SK-N-SH (cell line): ENCODE results near the gene SIX2. TPM values are rescaled to one million over a fixed set of nuclear protein-coding genes. Genes with fewer than 3 reads are reported as not detected.
A peak's percentile ranks its signal among the peaks of the same experiment; 100 is the strongest.

Experiments used
- CTCF ChIA-PET: fragments of 300-600, 350-600 bp; formaldehyde crosslinking; extraction: SDS; loops from one replicate; lab custom pipeline; 2021; lab: Yijun Ruan, JAX
- POLR2A ChIA-PET: fragments of 350-600 bp; sonication (Branson Sonifier 250); formaldehyde crosslinking; extraction: SDS; loops from one replicate; lab custom pipeline; 2020; ENCODE audit warnings: antibody characterized with exemption, inconsistent platforms; lab: Yijun Ruan, JAX
- DNase-seq: peaks from one replicate; pipeline ENCODE4 v3.0.0; 2012
- H2AFZ ChIP-seq: fragments of 200-600 bp; sonication (generic); 2 replicates; pipeline ENCODE4 v1.8.1; 2016; ENCODE audit warnings: antibody characterized with exemption, mild to moderate bottlenecking, low read depth
- H3F3A ChIP-seq: fragments of 200-600 bp; sonication (generic); replicated peaks from 2 replicates; pipeline ENCODE3; 2016; ENCODE audit warnings: antibody characterized with exemption, mild to moderate bottlenecking; ENCODE audit not compliant: insufficient read depth
- H3K27ac ChIP-seq, 2 experiments: fragments of 200-500 bp in 1 of 2; fragments of 200-600 bp in 1 of 2; sonication (Bioruptor generic) in 1 of 2; sonication (generic), shearing (Covaris generic) in 1 of 2; 2 replicates each; pipeline versions ENCODE4 v1.5.1 to v1.6.1; 2014 to 2016; ENCODE audit warnings: low read depth in 2 of 2, inconsistent platforms in 1 of 2, low read length in 1 of 2, mild to moderate bottlenecking in 1 of 2, mixed read lengths in 1 of 2
- H3K27me3 ChIP-seq: fragments of 200-600 bp; sonication (generic), shearing (Covaris generic); 2 replicates; pipeline ENCODE4 v1.6.1; 2016; ENCODE audit warnings: mixed run types; ENCODE audit not compliant: insufficient read depth
- H3K36me3 ChIP-seq, 2 experiments: fragments of 200-500 bp in 1 of 2; fragments of 200-600 bp in 1 of 2; sonication (Bioruptor generic) in 1 of 2; sonication (generic) in 1 of 2; replicated peaks in 1 of 2; 2 replicates each; pipeline versions ENCODE3 to v1.5.1; 2014 to 2016; ENCODE audit warnings: low read length in 1 of 2, mild to moderate bottlenecking in 1 of 2; ENCODE audit not compliant: insufficient read depth in 2 of 2, control insufficient read depth in 1 of 2
- H3K4me1 ChIP-seq, 2 experiments: fragments of 200-500 bp in 1 of 2; fragments of 200-600 bp in 1 of 2; sonication (Bioruptor generic) in 1 of 2; sonication (generic), shearing (Covaris generic) in 1 of 2; 2 replicates each; pipeline versions ENCODE4 v1.5.1 to v1.6.1; 2014 to 2016; ENCODE audit warnings: low read depth in 1 of 2, low read length in 1 of 2, mixed run types in 1 of 2; ENCODE audit not compliant: insufficient read depth in 2 of 2, control insufficient read depth in 1 of 2
- H3K4me2 ChIP-seq: fragments of 200-600 bp; sonication (generic), shearing (Covaris generic); 2 replicates; pipeline ENCODE4 v1.6.1; 2017; ENCODE audit warnings: mixed run types
- H3K4me3 ChIP-seq, 2 experiments: fragments of 200-500 bp in 1 of 2; fragments of 200-600 bp in 1 of 2; sonication (Bioruptor generic) in 1 of 2; sonication (generic), shearing (Covaris generic) in 1 of 2; 2 replicates each; pipeline versions ENCODE4 v1.5.1 to v1.8.1; 2014 to 2016; ENCODE audit warnings: low read depth in 2 of 2, inconsistent platforms in 1 of 2, low read length in 1 of 2, mild to moderate bottlenecking in 1 of 2, mixed read lengths in 1 of 2, moderate library complexity in 1 of 2
- H3K79me2 ChIP-seq: fragments of 200-600 bp; sonication (generic); 2 replicates; pipeline ENCODE4 v1.8.1; 2017; ENCODE audit warnings: mild to moderate bottlenecking; ENCODE audit not compliant: insufficient read depth
- H3K9ac ChIP-seq: fragments of 200-600 bp; sonication (generic); 2 replicates; pipeline ENCODE4 v1.6.1; 2017; ENCODE audit warnings: mixed run types
- H3K9me2 ChIP-seq: fragments of 200-600 bp; sonication (generic); 2 replicates; pipeline ENCODE4 v1.6.1; 2017; ENCODE audit warnings: mixed run types
- H3K9me3 ChIP-seq: fragments of 200-600 bp; sonication (generic); 2 replicates; pipeline ENCODE4 v1.6.1; 2017; ENCODE audit warnings: mixed run types, mild to moderate bottlenecking, moderate library complexity
- H4K20me1 ChIP-seq: fragments of 200-600 bp; sonication (generic); 2 replicates; pipeline ENCODE4 v1.6.1; 2017; ENCODE audit warnings: mild to moderate bottlenecking, mixed run types; ENCODE audit not compliant: insufficient read depth
- EP300 ChIP-seq, 2 experiments: IDR thresholded peaks; 2 replicates each; pipeline versions ENCODE4 v1.4.0 to v1.6.1; 2012; ENCODE audit warnings: borderline replicate concordance in 1 of 2, low read depth in 1 of 2, low read length in 1 of 2
- FOSL2 ChIP-seq: IDR thresholded peaks from 2 replicates; pipeline ENCODE4 v1.4.0; 2012; ENCODE audit warnings: low read depth, mild to moderate bottlenecking, moderate library complexity, borderline replicate concordance
- FOXJ3 ChIP-seq: sonication (generic); formaldehyde crosslinking; IDR thresholded peaks from 2 replicates; pipeline ENCODE4 v1.5.1; 2020; ENCODE audit warnings: mild to moderate bottlenecking, missing genetic modification reagents
- GABPA ChIP-seq: IDR thresholded peaks from 2 replicates; pipeline ENCODE4 v1.4.0; 2012; ENCODE audit warnings: low read depth, mild to moderate bottlenecking
- GATA2 ChIP-seq: sonication (generic); formaldehyde crosslinking; IDR thresholded peaks from 2 replicates; pipeline ENCODE4 v1.5.0; 2020; ENCODE audit warnings: mild to moderate bottlenecking, missing genetic modification reagents
- NFIC ChIP-seq: IDR thresholded peaks from 2 replicates; pipeline ENCODE4 v1.4.0; 2012; ENCODE audit warnings: borderline replicate concordance
- NRF1 ChIP-seq: IDR thresholded peaks from 2 replicates; pipeline ENCODE4 v1.6.1; 2012; ENCODE audit warnings: low read depth, mild to moderate bottlenecking, low read length
- POLR2AphosphoS5 ChIP-seq: IDR thresholded peaks from 2 replicates; pipeline ENCODE4 v1.6.1; 2012; ENCODE audit warnings: low read depth, low read length
- SIN3A ChIP-seq: IDR thresholded peaks from 2 replicates; pipeline ENCODE4 v1.6.1; 2012; ENCODE audit warnings: low read depth, mild to moderate bottlenecking, low read length, moderate library complexity, borderline replicate concordance
- TAF1 ChIP-seq: IDR thresholded peaks from 2 replicates; pipeline ENCODE4 v1.6.1; 2012; ENCODE audit warnings: low read depth, mild to moderate bottlenecking, low read length, moderate library complexity, borderline replicate concordance
- TCF12 ChIP-seq: IDR thresholded peaks from 2 replicates; pipeline ENCODE4 v1.4.0; 2012
- WGBS: methylation state at CpG from one replicate; pipeline ENCODE4 v1.1.6; 2017; ENCODE audit warnings: low lambda C conversion rate; 5-methylcytosine and 5-hydroxymethylcytosine counted together
- polyA plus RNA-seq, 3 experiments: library from polyadenylated mRNA; depleted of rRNA; stranded (reverse); fragments of >200 nt; gene quantifications; 2 replicates each; pipeline ENCODE4 v1.2.3, GENCODE V29; 2012
- TF ChIP-seq, protein P1 (sequence below): IDR thresholded peaks from 2 replicates; pipeline ENCODE4 v1.4.0; 2012; ENCODE audit warnings: low read depth
- TF ChIP-seq, protein P2 (sequence below): IDR thresholded peaks from 2 replicates; pipeline ENCODE4; 2012
- TF ChIP-seq, protein P3 (sequence below): fragments of 150-350 bp; IDR thresholded peaks from 2 replicates; pipeline ENCODE4 v1.6.1; 2016; ENCODE audit warnings: mild to moderate bottlenecking, low read depth, low read length
- TF ChIP-seq, protein P4 (sequence below): fragments of 200-600 bp; sonication (generic); IDR thresholded peaks from 2 replicates; pipeline ENCODE4 v1.6.1; 2017; ENCODE audit warnings: antibody characterized with exemption, mild to moderate bottlenecking, moderate library complexity

Gene SIX2
- polyA plus RNA-seq, 1 of the 3 experiments (the other 2 are of a cell fraction): 0.76 TPM

DNA sequence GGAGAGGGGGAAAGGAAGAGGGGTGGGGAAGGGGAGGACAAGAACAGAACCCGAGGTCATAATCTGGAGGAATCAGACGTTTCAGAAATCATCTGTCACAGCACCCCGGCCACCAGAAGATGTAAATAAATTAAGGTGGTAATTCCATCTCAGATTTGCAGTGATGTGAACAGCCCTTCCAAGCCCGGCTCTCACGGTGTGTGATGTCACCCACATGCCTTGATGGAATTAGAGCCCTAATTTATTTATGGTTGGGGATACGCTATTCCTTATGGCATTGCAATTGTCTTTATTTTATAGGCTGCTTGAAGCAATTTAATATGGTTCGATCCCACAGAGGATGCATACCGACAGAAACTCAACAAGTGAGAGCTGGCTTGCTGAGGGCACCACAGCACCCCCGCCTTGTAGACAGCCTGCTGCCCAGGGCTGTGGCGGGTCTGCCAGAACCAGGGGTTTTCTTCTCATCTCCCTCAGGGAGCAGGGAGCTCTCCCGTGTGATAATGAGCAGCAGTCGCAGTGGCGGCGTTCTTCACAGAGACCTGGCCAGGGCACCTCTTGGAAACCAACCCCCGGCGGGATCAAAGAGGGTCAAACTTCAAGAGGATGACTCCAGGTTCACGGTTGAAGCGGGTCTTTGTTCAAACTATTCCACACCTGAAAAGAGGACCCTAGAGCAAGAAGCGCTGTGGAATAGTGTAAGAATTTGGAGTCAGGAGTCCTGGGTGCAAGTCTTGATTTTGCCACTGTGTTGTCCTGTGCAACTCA lies 40.5 kb upstream of the SIX2 start:
- Histone ChIP-seq H2AFZ (no peak overlapping the region), H3K4me2 (no peak overlapping the region), H4K20me1 (no peaks in the 10 kb centered on the region), H3F3A (no peaks in the 10 kb centered on the region), H3K4me3 (no peak overlapping the region), H3K4me1 (peaks cover 0 to 28% of the 10 kb centered on the region in 2 experiments; a peak in 2 of 4 replicates), H3K36me3 (no peaks in the 10 kb centered on the region), H3K9me3 (no peaks in the 10 kb centered on the region)
- CTCF ChIA-PET: interaction anchor here (1.3 kb wide), 1 partner anchor 17 kb away, joined by 3 read pairs; no protein-coding TSS in a partner anchor
- WGBS: 76% methylated on average over 18 of the region's 19 CpGs
- TF ChIP-seq TAF1 (no peak), GABPA (no peak), TCF12 (no peak), FOXJ3 (CRISPR knock-in tag) (0 out of 2 replicates have a peak, but pooled peaks have one; percentile 14), FOSL2 (no peak), POLR2AphosphoS5 (no peak), NRF1 (no peak), GATA2 (0 out of 2 replicates have a peak, but pooled peaks have one; percentile 7), NFIC (no peak), SIN3A (no peak), EP300 (IDR thresholded peaks at IDR 0.05; ENCODE audit: borderline replicate concordance in 1 of 2, low read depth in 1 of 2, low read length in 1 of 2) (no peak)
- TF ChIP-seq, protein P1, sequence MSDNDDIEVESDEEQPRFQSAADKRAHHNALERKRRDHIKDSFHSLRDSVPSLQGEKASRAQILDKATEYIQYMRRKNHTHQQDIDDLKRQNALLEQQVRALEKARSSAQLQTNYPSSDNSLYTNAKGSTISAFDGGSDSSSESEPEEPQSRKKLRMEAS: no peak
- TF ChIP-seq, protein P2, sequence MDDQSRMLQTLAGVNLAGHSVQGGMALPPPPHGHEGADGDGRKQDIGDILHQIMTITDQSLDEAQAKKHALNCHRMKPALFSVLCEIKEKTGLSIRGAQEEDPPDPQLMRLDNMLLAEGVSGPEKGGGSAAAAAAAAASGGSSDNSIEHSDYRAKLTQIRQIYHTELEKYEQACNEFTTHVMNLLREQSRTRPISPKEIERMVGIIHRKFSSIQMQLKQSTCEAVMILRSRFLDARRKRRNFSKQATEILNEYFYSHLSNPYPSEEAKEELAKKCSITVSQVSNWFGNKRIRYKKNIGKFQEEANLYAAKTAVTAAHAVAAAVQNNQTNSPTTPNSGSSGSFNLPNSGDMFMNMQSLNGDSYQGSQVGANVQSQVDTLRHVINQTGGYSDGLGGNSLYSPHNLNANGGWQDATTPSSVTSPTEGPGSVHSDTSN: no peak
- TF ChIP-seq, protein P3, sequence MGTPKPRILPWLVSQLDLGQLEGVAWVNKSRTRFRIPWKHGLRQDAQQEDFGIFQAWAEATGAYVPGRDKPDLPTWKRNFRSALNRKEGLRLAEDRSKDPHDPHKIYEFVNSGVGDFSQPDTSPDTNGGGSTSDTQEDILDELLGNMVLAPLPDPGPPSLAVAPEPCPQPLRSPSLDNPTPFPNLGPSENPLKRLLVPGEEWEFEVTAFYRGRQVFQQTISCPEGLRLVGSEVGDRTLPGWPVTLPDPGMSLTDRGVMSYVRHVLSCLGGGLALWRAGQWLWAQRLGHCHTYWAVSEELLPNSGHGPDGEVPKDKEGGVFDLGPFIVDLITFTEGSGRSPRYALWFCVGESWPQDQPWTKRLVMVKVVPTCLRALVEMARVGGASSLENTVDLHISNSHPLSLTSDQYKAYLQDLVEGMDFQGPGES: no peak
- TF ChIP-seq, protein P4, sequence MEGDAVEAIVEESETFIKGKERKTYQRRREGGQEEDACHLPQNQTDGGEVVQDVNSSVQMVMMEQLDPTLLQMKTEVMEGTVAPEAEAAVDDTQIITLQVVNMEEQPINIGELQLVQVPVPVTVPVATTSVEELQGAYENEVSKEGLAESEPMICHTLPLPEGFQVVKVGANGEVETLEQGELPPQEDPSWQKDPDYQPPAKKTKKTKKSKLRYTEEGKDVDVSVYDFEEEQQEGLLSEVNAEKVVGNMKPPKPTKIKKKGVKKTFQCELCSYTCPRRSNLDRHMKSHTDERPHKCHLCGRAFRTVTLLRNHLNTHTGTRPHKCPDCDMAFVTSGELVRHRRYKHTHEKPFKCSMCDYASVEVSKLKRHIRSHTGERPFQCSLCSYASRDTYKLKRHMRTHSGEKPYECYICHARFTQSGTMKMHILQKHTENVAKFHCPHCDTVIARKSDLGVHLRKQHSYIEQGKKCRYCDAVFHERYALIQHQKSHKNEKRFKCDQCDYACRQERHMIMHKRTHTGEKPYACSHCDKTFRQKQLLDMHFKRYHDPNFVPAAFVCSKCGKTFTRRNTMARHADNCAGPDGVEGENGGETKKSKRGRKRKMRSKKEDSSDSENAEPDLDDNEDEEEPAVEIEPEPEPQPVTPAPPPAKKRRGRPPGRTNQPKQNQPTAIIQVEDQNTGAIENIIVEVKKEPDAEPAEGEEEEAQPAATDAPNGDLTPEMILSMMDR: no peak
- TF ChIP-seq, all 33 proteins: peak for 2
- POLR2A ChIA-PET: no interaction called here
- Histone ChIP-seq H3K9ac (no peak overlapping the region), H3K27me3 (no peaks in the 10 kb centered on the region; the same call in 1 of the 2 replicates), H3K79me2 (no peaks in the 10 kb centered on the region), H3K9me2 (no peaks in the 10 kb centered on the region), H3K27ac (no peak overlapping the region)
- no peak for DNase-seq
